GM13977 (cell line): ENCODE results near the gene ZNF24.

Experiments
- DNase-seq: peaks from one replicate; pipeline ENCODE4 v3.0.0; 2012; ENCODE audit warnings: low spot score
- CTCF ChIP-seq: IDR thresholded peaks from 2 replicates; pipeline ENCODE4 v1.5.1; 2012; ENCODE audit warnings: mild to moderate bottlenecking, control low read depth; ENCODE audit not compliant: insufficient read depth; ENCODE audit errors: extremely low read depth, missing control alignments
- in situ Hi-C: fragments of 300-500 bp; cut with MboI; formaldehyde crosslinking; loops from one replicate; pipeline ENCODE4 v1.12.0; 2022; ENCODE audit warnings: low sequenced_read_pairs, low pct_unique_long_range_greater_than_20kb, mixed read lengths, inconsistent platforms; ENCODE audit not compliant: unreplicated experiment

The ZNF24 gene

GRCh38 chr18:35361570-35362321 lies 17.5 kb upstream of the ZNF24 start:
- TF ChIP-seq CTCF, result no peak
- in situ Hi-C loops, result loop anchor here (25.0 kb wide), 1 partner anchor 349 kb away; no protein-coding TSS in a partner anchor

DNA sequence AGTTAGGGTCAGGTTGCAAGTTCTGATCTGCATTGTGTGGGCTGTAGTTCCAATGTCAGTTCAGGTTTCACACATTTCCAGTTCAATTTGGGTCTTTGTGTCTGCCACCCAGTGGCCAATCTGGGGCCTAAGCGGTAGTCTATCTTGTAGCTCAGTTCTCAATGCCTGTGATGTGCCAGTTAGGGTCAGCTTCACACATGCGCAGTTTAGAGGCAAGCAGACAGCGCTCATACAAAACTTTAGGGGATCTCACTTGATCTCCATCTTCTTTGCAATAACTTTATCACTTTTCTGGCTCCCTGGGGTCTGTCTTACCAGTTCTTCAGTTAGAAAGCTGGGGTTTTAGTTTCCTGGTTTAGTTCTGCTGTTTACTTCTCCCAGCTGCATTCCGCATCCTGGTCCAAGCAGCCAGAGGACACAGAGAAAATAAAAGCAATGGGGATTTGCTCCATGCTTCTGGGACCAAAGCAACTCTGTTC lies 11.0 kb upstream of the ZNF24 start:
- peak; percentile 74 for TF ChIP-seq CTCF
- in situ Hi-C loops, result loop anchor here (10.0 to 25.0 kb wide), 2 partner anchors 120 to 343 kb away; no protein-coding TSS in a partner anchor
- DNase-seq, result peak; percentile 67

More at GRCh38 chr18:35361570-35362321, 17.5 kb upstream of the ZNF24 start:
- no peak for DNase-seq

DNA sequence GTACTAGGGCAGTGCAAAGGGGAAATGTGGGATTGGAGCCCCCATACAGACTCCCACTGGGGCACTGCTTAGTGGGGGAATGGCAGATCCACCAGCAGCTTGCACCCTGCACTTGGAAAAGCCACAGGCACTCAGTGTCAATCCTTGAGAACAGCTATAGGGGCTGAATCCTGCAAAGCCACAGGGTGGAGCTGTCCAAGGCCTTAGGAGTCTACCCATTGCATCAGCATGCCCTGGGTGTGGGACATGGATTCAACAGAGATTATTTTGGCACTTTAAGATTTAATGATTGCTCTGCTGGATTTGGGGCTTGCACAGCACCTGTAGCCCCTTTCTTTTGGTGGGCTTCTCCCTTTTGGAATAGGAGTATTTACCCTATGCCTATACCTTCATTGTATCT lies 8.6 kb upstream of the ZNF24 start:
- TF ChIP-seq CTCF, result no peak
- DNase-seq, result no peak
- in situ Hi-C loops, result loop anchor here (10.0 to 25.0 kb wide), 2 partner anchors 118 to 340 kb away; no protein-coding TSS in a partner anchor

- in situ Hi-C loops, result loop anchor here (10.0 to 25.0 kb wide), 2 partner anchors 117 to 340 kb away; no protein-coding TSS in a partner anchor
- no peak for TF ChIP-seq CTCF
- no peak for DNase-seq
Measured at GRCh38 chr18:35352283-35352682, 8.1 kb upstream of the ZNF24 start.

GRCh38 chr18:35348001-35348400 lies 3.8 kb upstream of the ZNF24 start:
- DNase-seq, result no peak
- no peak for TF ChIP-seq CTCF
- in situ Hi-C loops, result no loop called here

DNA sequence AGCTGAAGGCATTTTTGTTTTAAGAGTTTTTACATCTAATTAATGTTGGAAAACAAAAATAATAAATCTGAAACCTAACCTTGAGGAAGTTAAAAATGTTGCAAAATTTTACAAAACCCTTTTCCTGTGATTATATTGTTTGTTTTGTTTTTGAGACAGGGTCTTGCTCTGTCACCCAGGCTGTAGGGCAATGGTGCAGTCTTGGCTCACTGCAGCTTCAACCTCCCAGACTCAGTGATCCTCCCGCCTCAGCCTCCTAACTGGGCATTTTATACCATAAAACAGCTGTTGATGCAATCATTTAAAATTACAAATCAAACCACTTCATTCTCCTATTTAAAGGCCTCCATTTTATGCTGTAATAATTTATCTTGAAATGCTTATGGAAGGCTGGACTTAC lies 1.7 kb upstream of the ZNF24 start:
- in situ Hi-C loops, result no loop called here
- no peak for DNase-seq

More for the DNA sequence above, 1.7 kb upstream of the ZNF24 start:
- no peak for TF ChIP-seq CTCF
